ENCODE measurements around the gene LMAN1L.

GRCh38 chr15:74770211-74770903 is 42.3 kb upstream of the LMAN1L start:
- TF ChIP-seq CTCF (IDR thresholded peaks at IDR 0.05; ENCODE audit: poor library complexity, severe bottlenecking) (no peak), EZH2 (IDR thresholded peaks at IDR 0.05; ENCODE audit: borderline replicate concordance, insufficient read depth, low read length, poor library complexity, severe bottlenecking) (no peak), POLR2AphosphoS5 (IDR thresholded peaks at IDR 0.05) (no peak), RAD21 (conservative IDR thresholded peaks at IDR 0.05) (no peak), EP300 (conservative IDR thresholded peaks at IDR 0.05; ENCODE audit: poor library complexity, severe bottlenecking) (no peak), TAF1 (IDR thresholded peaks at IDR 0.05; ENCODE audit: low read depth) (no peak), MXI1 (conservative IDR thresholded peaks at IDR 0.05; ENCODE audit: poor library complexity, severe bottlenecking) (no peak), SMC3 (conservative IDR thresholded peaks at IDR 0.05; ENCODE audit: poor library complexity) (no peak), REST (IDR thresholded peaks at IDR 0.05; ENCODE audit: borderline replicate concordance) (no peak)

Data from neural cell (in vitro differentiated cells).